HepG2 (cell line): Measurements from ENCODE around the gene NHLRC3. TPM values are rescaled to one million over a fixed set of nuclear protein-coding genes. Genes with fewer than 3 reads are reported as not detected.

Source experiments
- FIP1L1 ChIP-seq: fragments of 200-400 bp; formaldehyde crosslinking; IDR thresholded peaks from 2 replicates; pipeline ENCODE4 v1.6.1; 2018; ENCODE audit warnings: low read depth, mild to moderate bottlenecking, low read length, moderate library complexity, borderline replicate concordance; ENCODE audit not compliant: insufficient read depth
- NAIF1 ChIP-seq: sonication (generic); formaldehyde crosslinking; IDR thresholded peaks from 2 replicates; pipeline ENCODE4 v1.5.0; 2020; ENCODE audit warnings: mild to moderate bottlenecking, missing genetic modification reagents, borderline replicate concordance
- NFYB ChIP-seq: sonication (generic); formaldehyde crosslinking; IDR thresholded peaks from 2 replicates; pipeline ENCODE4 v1.4.0; 2020; ENCODE audit warnings: missing genetic modification reagents
- PHF5A ChIP-seq: IDR thresholded peaks from one replicate; pipeline ENCODE4 v1.6.1; 2018; ENCODE audit warnings: low read depth, missing genetic modification reagents; ENCODE audit not compliant: unreplicated experiment
- RFXAP ChIP-seq: sonication (generic); formaldehyde crosslinking; IDR thresholded peaks from 2 replicates; pipeline ENCODE4 v1.4.0; 2020; ENCODE audit warnings: missing genetic modification reagents, borderline replicate concordance
- RXRA ChIP-seq: sonication (generic); formaldehyde crosslinking; IDR thresholded peaks from 2 replicates; pipeline ENCODE4 v1.5.1; 2020; ENCODE audit warnings: missing genetic modification reagents
- SETDB1 ChIP-seq: sonication (generic); formaldehyde crosslinking; IDR thresholded peaks from 2 replicates; pipeline ENCODE4 v1.5.1; 2020; ENCODE audit warnings: missing genetic modification reagents, mild to moderate bottlenecking, borderline replicate concordance
- ZNF34 ChIP-seq: sonication (generic); formaldehyde crosslinking; IDR thresholded peaks from 2 replicates; pipeline ENCODE4 v1.4.0; 2020; ENCODE audit warnings: mild to moderate bottlenecking, missing genetic modification reagents, borderline replicate concordance
- ZNF382 ChIP-seq: sonication (generic); formaldehyde crosslinking; IDR thresholded peaks from 2 replicates; pipeline ENCODE4 v1.5.0; 2020; ENCODE audit warnings: missing genetic modification reagents, mild to moderate bottlenecking, borderline replicate concordance
- ZNF577 ChIP-seq: sonication (generic); formaldehyde crosslinking; IDR thresholded peaks from 2 replicates; pipeline ENCODE4 v1.4.0; 2020; ENCODE audit warnings: mild to moderate bottlenecking, low read depth, missing genetic modification reagents, borderline replicate concordance
- polyA plus RNA-seq, 8 experiments: library from polyadenylated mRNA; depleted of rRNA in 3 of 8; stranded (reverse) in 7 of 8; unstranded in 1 of 8; fragments of >200 nt; fragmentation: Illumina TruSeq in 4 of 8; extraction: Trizol in 4 of 8; gene quantifications; 2 replicates each; pipeline versions ENCODE4 v1.2.1 to v1.2.3, GENCODE V29; 2011 to 2016; ENCODE audit warnings: low read depth in 4 of 8, missing spikeins in 1 of 8, mixed read lengths in 1 of 8; ENCODE audit not compliant: insufficient read depth in 1 of 8
- total RNA-seq, 5 experiments: library from RNA; depleted of rRNA; stranded (reverse); fragments of >200 nt; fragmentation: Illumina TruSeq; extraction: Trizol; gene quantifications; 2 replicates each; pipeline ENCODE4 v1.2.3, GENCODE V29; 2016; ENCODE audit warnings: low read depth in 1 of 5
- TF ChIP-seq, protein P1 (sequence below): sonication (generic); formaldehyde crosslinking; IDR thresholded peaks from 2 replicates; pipeline ENCODE4 v1.8.0; 2022; ENCODE audit warnings: mild to moderate bottlenecking, missing genetic modification reagents, moderate library complexity
- TF ChIP-seq, protein P2 (sequence below): sonication (generic); formaldehyde crosslinking; IDR thresholded peaks from 2 replicates; pipeline ENCODE4 v1.9.0; 2021; ENCODE audit warnings: missing genetic modification reagents, mild to moderate bottlenecking, borderline replicate concordance
- TF ChIP-seq, protein P3 (sequence below): sonication (generic); formaldehyde crosslinking; IDR thresholded peaks from 2 replicates; pipeline ENCODE4 v1.9.0; 2021; ENCODE audit warnings: missing genetic modification reagents, borderline replicate concordance
- TF ChIP-seq, protein P4 (sequence below): sonication (generic); formaldehyde crosslinking; conservative IDR thresholded peaks from 2 replicates; pipeline ENCODE4 v1.4.0; 2020; ENCODE audit warnings: missing genetic modification reagents

NHLRC3 gene
- total and polyA plus RNA-seq, 2 of the 13 experiments (the other 11 are each of a cell fraction or from before 2014, with no cell fraction given) = 19.9 to 29.8 TPM

DNA sequence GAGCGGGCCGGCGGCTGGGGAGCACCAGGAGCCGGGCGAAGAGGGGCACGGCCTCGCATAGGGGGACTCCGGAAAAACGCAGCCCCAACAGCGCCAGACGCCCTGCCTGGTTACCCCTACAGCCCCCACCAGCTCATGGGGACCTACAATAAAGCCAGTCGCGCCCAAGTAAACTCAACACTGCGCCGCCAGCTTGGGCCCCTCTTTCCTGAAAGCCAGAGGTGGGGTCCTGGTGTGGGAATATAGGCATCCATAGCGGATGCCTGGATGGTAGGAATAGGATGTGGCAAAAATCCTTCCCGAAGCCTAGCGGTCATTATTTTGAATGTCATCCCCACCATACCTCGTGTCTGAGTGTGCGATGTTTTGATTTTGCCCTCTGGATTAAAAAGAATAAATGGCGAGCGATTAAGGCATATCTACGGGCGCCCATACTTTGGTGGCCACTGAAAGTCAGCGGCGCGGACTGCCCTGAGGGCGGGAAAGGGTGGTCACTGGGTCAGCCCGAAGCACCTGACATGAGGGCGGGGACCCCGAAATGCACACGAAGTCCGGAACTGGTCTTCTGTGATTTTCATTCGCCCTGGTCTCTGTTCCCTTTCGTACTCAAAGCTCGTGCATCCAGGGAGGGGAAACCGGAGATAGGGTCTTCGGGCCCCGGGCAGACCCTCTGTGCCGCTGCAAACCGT lies at the start of gene NHLRC3, which contains the start of gene PROSER1 (continued):
- TF ChIP-seq ZNF34 (CRISPR knock-in tag) (0 out of 2 replicates have a peak, but pooled peaks have one; percentile 30), ZNF382 (CRISPR knock-in tag) (no peak), RFXAP (CRISPR knock-in tag) (0 out of 2 replicates have a peak, but pooled peaks have one; percentile 16), RXRA (CRISPR knock-in tag) (no peak; the same call in 1 of the 2 replicates), ZNF577 (no peak), NFYB (CRISPR knock-in tag) (peak; percentile 48; the same call in 1 of the 2 replicates), PHF5A (CRISPR knock-in tag) (no peak), NAIF1 (CRISPR knock-in tag) (no peak), FIP1L1 (no peak), SETDB1 (CRISPR knock-in tag) (no peak)
- TF ChIP-seq, protein P1, sequence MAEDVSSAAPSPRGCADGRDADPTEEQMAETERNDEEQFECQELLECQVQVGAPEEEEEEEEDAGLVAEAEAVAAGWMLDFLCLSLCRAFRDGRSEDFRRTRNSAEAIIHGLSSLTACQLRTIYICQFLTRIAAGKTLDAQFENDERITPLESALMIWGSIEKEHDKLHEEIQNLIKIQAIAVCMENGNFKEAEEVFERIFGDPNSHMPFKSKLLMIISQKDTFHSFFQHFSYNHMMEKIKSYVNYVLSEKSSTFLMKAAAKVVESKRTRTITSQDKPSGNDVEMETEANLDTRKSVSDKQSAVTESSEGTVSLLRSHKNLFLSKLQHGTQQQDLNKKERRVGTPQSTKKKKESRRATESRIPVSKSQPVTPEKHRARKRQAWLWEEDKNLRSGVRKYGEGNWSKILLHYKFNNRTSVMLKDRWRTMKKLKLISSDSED = no peak
- TF ChIP-seq, protein P2, sequence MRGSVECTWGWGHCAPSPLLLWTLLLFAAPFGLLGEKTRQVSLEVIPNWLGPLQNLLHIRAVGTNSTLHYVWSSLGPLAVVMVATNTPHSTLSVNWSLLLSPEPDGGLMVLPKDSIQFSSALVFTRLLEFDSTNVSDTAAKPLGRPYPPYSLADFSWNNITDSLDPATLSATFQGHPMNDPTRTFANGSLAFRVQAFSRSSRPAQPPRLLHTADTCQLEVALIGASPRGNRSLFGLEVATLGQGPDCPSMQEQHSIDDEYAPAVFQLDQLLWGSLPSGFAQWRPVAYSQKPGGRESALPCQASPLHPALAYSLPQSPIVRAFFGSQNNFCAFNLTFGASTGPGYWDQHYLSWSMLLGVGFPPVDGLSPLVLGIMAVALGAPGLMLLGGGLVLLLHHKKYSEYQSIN (CRISPR knock-in tag) = no peak
- TF ChIP-seq, protein P3, sequence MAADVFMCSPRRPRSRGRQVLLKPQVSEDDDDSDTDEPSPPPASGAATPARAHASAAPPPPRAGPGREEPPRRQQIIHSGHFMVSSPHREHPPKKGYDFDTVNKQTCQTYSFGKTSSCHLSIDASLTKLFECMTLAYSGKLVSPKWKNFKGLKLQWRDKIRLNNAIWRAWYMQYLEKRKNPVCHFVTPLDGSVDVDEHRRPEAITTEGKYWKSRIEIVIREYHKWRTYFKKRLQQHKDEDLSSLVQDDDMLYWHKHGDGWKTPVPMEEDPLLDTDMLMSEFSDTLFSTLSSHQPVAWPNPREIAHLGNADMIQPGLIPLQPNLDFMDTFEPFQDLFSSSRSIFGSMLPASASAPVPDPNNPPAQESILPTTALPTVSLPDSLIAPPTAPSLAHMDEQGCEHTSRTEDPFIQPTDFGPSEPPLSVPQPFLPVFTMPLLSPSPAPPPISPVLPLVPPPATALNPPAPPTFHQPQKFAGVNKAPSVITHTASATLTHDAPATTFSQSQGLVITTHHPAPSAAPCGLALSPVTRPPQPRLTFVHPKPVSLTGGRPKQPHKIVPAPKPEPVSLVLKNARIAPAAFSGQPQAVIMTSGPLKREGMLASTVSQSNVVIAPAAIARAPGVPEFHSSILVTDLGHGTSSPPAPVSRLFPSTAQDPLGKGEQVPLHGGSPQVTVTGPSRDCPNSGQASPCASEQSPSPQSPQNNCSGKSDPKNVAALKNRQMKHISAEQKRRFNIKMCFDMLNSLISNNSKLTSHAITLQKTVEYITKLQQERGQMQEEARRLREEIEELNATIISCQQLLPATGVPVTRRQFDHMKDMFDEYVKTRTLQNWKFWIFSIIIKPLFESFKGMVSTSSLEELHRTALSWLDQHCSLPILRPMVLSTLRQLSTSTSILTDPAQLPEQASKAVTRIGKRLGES = no peak
- TF ChIP-seq, protein P4, sequence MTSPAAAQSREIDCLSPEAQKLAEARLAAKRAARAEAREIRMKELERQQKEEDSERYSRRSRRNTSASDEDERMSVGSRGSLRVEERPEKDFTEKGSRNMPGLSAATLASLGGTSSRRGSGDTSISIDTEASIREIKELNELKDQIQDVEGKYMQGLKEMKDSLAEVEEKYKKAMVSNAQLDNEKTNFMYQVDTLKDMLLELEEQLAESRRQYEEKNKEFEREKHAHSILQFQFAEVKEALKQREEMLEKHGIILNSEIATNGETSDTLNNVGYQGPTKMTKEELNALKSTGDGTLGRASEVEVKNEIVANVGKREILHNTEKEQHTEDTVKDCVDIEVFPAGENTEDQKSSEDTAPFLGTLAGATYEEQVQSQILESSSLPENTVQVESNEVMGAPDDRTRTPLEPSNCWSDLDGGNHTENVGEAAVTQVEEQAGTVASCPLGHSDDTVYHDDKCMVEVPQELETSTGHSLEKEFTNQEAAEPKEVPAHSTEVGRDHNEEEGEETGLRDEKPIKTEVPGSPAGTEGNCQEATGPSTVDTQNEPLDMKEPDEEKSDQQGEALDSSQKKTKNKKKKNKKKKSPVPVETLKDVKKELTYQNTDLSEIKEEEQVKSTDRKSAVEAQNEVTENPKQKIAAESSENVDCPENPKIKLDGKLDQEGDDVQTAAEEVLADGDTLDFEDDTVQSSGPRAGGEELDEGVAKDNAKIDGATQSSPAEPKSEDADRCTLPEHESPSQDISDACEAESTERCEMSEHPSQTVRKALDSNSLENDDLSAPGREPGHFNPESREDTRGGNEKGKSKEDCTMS = no peak
